Stimulated activated naive CD8-positive, alpha-beta T cell treated with anti-CD3 and anti-CD28 coated beads, Interleukin-15, Interleukin-2, amounts not matched to agents 100 U/mL and 50 U/mL, for 24 hours (primary cell): Measurements from ENCODE around the gene SIRPB2.
"Not testable (repeated sequence)": the region's sequence is repeated elsewhere in the genome, so short reads cannot be mapped to it uniquely, and the experiment has no call there.

Experiments used
- ATAC-seq: fragments of 150-1000 bp; cut with Tn5 transposase; one replicate; pipeline ENCODE4 v1.10.0; 2021
- DNase-seq: peaks from one replicate; pipeline ENCODE4 v3.0.0; 2021

Gene SIRPB2

DNA sequence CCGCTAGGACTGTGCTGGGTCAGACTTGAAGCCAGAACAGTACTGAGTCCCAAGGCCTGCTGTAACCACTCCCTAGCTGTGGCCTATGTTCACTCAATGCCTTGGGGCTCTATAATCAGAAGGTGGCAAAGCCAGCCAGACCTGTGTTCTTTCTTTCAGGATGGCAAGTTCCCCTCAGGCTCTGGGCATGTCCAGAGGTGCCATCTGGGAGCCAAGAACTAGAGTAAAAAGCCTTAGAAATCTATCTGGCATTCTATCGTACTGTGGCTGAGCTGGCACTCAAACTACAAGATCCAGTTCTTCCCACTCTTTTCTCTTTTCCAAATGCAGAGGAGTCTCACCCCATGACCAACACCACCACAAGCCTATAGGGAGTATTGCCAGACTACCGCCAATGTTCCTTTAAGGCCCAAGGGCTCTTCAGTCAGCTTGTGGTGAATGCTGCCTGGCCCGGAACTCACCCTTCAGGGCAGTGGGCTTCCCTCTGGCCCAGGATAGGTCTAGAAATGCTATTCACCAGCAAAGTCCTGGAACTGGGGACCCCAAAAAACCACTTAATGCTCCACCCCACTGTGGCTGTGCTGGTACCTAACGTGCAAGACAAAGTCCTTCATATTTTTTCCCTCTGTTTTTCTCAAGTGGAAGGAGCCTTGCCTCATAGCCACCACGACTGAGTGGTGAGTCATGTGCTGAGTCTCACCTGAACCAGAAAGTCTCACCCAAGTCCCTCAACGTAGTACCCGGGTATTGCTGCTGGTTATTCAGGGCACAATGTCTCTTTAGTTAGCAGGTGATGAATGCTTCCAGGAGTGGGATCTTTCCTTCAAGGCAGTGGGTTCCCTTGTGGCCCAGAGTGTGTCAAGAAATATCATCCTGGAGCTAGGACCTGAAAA, 8.6 kb upstream of the SIRPB2 start:
- DNase-seq (no peak), ATAC-seq (no peak)

DNA sequence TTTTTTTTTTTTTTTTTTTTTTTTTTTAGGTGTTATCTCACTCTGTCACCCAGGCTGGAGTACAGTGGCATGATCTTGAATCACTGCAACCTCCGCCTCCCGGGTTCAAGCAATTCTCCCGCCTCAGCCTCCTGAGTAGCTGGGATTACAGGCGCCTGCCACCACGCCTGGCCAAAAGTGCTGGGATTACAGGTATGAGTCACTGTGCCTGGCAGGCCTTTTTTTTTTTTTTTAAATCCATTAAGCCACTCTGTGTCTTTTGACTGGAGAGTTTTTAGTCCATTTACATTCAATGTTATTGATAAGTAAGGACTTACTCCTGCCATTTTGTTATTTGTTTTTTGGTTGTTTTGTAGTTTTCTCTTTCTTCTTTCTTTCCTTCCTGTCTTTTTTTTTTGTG, 6.2 kb upstream of the SIRPB2 start:
- ATAC-seq, DNase-seq: not testable (repeated sequence)

DNA sequence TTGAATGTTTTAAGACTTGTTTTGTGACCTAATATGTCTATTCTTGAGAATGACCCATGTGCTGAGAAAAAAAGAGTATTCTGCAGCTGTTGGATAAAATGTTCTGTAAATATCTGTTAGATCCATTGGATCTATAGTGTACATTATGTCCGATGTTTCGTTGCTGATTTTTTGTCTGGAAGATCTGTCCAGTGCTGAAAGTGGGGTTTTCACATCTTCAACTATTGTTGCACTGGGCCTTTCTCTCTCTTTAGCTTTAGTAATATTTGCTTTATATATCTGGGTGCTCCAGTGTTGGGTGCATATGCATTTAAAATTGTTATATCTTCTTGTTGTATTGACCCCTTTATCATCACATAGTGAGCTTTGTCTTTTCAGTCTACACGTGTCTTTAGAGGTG, 5.7 kb upstream of the SIRPB2 start:
- ATAC-seq (no peak), DNase-seq (no peak)

DNA sequence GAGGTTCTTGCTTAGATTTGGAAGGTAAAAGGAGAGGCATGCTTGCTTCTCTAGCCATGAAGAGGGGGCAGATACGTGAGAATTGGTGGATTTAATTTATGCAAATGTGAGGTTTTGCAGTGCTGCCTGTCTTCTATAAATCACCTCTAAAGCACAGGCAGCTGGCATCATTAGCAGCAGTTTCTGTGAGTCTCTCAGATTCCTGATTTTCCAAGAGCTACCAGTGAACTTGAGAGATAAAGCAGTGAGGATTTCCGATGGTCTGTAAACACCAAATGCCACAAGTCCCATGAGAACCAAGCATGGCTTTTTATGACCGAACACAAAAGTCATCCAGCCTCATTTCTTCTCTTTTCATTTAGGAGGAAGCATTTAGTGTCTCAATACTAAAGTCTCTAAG, 3.2 kb upstream of the SIRPB2 start:
- DNase-seq (no peak), ATAC-seq (no peak)

DNA sequence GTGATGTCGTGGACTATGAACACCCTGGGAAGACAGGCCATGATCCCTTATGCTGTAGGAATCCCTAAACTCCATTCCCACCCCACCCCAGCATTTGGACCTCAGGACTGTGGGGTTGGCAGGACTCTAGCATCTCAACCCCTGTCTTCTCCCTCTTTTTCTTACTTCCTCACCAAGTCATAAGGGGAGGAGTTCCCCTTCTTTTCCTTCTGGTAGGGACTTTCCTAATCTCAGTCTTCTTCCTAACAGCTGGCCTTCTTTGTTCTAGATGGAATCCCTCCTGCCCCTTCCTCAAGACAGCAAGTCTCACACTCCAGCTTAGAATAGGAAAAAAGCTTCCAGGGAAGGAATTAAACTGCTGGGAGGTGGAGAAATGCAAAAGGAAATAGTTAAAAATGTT, 2.3 kb upstream of the SIRPB2 start:
- no peak for DNase-seq
- no peak for ATAC-seq

DNA sequence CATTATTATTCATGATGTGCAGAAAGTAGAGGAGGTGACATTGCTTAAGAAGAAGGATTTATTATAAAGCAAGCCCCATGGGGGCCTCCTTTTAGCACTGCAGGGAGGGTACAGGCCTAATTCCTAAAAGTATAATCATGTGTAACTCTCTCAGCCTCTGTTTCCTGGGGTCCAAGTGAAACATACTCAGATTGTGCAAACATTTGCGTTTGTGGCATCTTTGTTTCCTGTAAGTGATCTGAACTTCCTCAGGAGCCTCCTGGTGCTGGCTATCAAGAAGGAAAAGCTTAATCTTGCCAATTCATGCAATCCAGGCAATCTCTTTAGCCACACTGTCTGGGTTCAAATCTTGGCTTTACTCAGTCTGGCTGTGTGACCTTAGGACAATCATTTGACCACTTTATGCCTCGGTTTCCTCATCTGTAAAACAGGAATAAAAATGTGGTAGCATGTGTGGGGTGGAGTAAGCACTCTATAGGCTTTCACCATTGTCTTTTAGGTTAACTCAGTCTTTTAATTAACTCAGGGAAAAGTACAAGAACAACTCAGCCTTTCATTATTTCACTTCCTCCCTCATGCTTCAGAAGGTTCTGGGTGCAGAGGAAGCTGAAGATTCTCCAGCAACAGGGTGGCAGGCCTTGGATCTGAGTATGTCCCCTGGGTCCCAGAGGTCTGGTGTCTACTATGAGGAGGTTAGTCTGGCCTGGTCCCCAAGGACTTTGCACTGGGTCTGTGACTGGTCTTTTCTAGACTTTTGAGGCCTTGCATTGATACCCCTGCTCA, 831 bp upstream of the SIRPB2 start:
- no peak for DNase-seq
- no peak for ATAC-seq

DNA sequence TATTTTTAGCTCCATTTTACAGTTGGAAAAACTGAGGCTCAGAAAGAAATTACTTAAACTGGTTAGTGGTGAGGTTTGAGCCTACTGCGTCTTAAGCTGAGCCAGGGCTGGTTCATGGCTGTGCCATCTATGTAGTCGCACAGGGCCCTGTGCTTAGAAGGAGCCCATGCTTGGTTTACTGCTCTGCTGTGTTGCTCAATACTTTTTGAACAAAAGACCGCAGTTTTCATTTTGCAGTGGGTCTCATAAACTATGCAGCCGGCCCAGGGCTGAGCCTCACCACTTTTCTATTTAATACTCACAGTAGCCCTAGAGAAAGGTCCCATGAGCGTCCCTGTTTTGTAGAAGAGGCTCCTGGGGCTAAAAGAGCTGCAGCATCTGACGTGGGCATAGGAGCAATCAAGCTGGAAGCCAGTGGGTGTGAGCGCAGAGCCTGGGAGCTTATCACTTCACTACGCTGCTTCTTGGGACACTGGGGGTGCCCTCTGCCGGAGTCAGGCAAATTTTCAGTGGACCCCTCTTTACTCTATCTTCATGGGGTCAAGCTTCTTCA, 501 bp downstream of the SIRPB2 start:
- no peak for DNase-seq
- no peak for ATAC-seq

DNA sequence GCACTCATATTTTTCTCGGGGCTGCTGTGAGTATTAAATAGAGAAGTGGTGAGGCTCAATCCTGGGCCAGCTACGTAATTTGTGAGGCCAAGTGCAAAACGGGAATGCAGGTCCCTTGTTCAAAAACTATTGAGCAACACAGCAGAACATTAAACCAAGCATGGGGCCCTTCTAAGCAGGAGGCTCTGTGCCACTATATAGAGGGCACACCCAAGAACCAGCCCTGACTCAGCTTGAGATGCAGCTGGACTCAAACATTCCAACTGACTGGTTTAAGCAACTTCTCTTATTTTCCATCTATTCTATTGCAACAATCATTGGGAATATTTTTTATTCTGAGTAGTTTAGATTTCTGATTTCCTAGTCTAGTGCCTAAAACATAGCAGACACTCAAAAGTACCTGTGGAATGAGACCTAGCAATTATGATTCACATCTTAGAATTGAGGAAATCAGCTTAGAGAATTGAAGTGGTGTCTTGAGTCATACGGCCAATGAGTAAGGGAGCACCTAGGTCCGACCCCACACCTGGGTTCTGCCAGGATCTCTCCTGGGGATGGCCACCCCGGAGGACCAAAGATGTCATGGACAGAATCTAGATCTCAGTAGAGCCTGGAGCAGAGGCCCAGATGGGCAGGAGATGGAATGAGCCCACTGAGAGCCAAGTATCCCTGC, 1.3 kb downstream of the SIRPB2 start:
- DNase-seq = no peak
- peak; percentile 14 for ATAC-seq

DNA sequence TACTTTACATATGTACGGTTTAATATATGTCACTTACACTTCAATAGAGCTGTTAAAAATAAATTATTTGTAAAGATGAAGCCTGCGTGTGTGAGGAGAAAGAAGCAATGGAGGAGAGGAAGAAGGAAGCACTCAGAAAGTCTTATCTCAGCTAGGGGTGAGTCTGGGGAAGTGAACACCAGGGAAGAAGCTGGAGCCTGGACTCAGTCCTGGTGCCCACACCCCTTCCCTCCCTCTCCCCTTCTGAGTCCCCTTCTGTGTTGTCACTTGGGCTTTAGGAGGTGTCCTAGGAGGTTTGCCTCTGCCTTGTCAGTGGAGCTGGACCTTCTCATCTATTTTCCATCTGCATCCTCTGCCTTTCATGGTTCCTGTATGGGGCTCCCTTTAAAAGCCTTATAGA, 1.9 kb downstream of the SIRPB2 start:
- DNase-seq = no peak
- ATAC-seq = no peak

DNA sequence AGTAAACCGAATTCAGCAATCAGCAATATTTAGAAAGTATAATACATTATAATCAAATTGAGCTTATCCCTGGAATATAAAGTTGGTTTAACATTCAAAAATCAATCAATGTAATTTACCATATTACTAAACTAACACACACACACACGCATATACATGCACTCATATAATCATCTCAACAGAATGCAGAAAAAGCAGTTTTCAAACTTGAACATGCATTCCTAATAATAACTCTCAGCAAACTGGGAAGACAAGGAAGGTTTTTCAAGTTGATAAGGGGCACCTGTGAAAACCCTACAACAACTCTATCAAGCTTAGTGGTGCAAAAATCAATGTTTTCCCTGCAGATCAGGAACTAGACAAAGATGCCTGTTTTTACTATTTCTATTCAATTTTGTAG, 4.7 kb downstream of the SIRPB2 start:
- ATAC-seq = no peak
- DNase-seq = no peak

DNA sequence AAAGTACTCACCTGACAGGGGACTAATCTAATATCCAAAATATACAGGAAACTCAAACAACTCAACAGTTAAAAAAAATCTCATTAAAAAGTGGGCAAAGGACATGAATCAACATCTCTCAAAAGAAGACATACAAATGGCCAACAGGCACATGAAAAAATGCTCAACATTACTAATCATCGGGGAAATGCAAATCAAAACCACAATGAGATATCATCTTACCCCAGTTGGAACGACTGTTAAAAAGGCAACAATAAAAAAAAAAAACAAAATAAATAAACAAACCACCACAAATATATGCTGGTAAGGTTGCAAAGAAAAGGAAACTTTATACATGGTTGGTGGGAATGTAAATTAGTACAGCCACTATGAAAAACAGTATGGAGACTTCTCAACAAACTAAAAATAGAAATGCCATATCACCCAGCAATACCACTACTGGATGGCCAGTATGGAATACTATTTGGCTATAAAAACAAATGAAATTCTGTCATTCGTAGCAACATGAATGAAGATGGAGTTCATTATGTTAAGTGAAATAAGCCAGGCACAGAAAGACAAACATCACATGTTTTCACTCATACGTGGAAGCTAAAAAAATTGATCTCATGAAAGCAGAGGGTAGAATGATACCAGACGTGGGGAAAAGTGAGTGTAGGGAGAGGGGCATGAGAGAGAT, 6.6 kb downstream of the SIRPB2 start:
- DNase-seq (no peak), ATAC-seq (no peak)

DNA sequence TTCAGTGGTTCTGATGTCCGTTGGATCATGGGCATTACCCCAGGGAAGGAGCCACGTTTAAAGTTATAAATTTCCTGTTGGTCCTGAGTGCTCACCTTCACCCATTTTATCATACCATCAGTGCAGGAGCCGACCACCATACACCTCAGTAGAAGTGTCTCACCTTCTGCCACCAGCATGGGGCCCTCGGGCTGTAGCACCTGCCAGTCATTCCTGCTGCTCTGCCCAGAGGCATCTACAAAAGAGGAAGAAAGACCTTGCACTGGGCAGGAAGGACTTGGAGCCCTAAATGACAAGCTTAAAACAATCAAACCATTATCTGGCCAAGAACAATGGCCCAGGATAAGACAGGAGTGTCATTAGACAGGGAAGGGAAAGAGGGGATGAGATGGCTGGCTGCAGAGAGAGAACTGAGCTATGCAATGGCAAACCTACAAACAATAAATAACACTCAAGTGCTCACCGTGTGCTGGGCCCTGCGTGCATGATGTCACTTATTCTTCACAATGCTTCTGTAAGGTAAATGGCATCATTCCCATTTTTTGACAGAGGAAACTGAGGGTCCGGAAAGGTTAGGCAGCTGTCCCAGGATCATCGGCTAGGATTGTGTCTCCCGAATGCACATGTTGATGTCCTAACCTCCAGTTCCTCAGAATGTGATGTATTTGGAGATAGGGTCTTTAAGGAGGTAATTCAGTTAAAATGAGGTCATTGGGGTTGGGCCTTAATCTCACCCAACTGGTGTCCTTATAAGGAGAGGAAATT, 11.2 kb downstream of the SIRPB2 start:
- ATAC-seq (no peak), DNase-seq (no peak)

DNA sequence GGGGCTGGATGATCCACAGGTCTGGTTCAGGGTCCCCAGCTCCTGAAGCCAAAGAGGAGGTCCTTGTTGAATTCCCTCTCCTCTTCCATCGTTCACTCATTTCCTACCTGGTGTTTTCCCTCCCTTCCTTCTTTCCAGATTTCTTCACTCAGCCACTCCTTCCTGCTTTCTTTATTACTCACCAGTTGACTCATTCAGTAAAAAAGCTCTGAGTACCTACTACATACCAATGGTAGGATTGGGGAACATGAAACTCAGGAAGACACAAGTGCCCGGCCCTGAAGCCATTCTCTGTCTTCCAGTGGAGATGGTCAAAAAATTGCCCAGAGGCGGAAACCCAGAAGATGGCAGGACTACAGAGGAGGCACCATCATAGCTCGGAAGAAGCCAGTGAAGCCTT, 12.7 kb downstream of the SIRPB2 start:
- no peak for DNase-seq
- ATAC-seq = no peak

DNA sequence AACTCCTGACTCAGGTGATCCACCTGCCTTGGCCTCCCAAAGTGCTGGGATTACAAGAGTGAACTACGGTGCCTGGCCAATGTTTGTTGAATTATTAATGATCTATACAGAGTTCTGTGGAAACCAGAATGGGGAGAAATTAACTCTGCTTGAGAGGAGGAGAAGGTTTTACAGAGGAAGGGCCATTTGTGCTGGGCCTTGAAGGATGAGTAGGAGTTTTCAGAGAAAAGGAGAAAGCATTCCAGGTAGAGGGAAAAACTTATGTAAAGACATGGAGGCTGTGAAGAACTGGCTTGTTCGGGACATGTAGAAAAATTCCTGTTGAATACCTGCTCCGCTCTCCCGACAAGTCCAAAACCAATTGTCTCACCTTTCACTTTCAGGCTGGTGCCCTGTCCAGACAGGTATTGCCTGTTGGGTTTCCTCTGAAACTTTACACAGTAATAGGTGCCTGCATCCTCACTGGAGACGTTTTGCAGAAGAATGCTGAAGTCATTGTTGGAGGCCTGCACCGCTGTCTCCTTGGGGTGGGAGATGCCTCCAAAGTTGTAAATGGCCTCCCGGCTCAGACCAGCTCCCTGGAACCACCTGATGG, 13.2 kb downstream of the SIRPB2 start:
- ATAC-seq = no peak
- DNase-seq = no peak

DNA sequence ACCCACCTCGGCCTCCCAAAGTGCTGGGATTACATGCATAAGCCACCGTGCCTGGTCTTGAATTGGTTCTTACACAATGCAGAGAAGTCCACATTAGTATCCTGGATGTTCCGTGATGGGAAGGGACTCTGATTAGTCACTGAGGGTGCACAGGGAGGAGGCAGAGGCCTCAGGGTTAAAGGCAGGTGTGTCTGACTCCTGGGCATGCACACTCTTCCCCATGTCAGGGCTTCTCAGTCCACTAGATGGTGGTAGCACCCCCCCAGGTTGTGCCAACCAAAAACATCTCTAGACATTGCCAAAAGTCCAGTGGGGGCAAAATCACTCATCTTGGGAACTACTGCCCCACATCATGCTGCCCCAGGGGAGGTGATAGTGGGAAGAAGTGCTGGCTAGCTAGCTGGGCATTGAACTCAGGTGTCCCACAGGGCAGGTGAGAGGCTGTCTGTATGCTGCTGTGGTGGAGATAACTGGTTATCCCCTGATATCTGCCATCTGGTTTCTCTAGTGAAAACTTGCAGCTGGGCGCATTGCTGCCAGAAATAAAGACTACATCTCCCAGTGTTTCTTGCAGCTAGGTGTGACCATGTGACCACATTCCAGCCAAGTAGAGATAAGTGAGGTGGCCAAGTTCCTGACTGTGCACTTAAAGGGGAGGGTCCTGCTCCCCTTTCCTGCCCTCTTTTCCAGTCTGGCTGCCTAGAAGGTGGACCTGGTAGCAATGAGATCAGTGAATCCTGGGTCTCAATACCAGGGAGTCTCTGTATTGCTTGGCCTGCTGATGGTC, 16.2 kb downstream of the SIRPB2 start:
- no peak for DNase-seq
- no peak for ATAC-seq

DNA sequence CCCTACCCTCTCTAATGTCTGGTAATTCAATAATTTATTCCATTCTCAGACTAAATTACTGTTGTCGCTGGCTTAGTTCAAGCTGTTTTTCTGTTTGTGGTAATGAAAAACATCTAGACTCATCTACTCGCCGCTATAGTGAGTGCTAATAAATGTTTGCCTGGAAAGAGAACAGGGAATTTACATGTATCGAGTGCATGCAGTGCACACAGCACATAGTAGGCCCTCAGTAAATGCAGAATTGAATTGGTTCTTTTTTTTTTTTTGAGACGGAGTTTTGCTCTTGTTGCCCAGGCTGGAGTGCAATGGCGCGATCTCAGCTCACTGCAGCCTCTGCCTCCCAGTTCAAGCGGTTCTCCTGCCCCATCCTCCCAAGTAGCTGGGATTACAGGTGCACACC, 16.9 kb downstream of the SIRPB2 start:
- DNase-seq = no peak
- ATAC-seq = no peak

DNA sequence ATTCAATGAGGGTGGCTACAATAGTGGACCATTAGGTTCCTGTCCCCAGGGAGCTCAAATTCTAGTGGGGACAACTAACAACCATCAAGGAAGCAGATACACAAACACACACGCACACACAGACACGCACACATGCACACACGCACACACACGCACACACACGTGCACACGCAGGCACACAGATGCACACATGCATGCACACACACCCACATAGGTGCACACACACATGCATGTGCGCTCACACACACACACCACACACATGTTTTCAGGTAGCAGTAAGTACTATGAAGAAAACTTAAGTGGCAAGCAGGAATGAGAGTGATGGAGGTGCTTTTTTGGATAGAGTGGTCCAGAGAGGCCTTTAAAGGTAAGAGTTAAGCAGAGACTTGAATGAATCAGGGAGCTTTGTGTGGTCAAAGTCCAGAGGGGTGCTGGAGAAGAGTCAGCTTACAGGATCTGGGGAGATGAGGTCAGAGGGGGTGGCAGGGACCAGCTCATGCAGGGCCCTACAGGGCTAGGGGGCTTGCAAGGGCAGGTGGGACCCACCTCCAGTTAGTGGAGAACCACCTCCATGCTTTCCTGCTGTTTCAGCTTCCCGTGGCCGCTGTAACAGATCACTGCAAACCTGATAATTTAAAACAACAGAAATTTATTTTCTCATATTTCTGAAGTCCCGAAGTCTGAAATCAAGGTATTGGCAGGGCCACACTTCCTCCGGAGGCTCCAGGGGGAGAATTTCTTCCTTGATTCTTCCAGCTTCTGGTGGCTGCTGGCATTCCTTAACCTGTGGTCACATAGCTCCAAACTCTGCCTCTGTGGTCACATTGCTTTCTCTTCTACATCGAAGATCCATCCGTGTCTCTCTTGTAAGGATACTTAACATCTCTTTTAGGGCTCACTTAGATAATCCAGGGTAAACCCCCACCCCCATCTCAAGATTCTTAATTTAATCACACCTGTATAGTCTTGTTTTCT, 17.7 kb downstream of the SIRPB2 start:
- ATAC-seq = no peak
- DNase-seq = no peak

DNA sequence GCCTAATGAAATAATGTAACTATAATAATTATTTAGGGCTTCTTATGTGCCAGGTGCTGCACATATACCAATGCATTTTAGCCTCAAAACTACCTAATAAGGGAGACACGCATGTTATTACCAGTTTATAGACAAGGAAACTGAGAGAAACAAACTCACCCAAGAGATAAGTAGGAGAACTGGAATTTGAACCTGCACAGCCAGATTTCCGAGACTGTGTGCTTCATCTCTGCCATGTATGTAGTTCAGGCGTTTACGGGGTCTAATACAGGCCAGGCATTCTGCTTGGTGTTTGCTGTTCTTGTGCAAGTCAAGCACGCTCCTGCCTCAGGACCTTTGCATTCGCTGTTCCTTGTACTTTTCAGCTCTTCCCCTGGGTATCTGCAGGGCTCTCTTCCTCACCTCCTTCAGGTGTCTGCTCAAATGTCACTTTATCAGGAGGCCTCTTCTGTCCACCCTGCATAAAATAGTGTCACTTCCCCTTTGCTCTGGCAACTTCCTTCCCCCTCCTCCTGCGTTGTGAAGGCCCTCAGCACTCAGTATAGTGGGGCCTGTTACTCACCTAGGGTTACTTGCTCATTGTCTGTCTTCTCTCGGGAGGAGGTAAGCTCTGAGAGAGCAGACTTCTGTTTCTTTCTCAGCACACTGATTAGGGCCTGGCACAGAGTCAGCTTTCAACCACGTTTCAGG, 18.5 kb downstream of the SIRPB2 start:
- ATAC-seq (no peak), DNase-seq (no peak)
